ENCODE measurements around the gene PCSK1N. TPM values are rescaled to one million over a fixed set of nuclear protein-coding genes. Genes with fewer than 3 reads are reported as not detected.

Gene PCSK1N
- total and polyA plus RNA-seq, 9 of the 15 experiments (the other 6 are each of a cell fraction or from before 2014, with no cell fraction given) = 0.07 to 0.55 (median 0.54) TPM; not detected in 6

- no peak for TF ChIP-seq STAG1 (CRISPR knock-in tag; IDR thresholded peaks at IDR 0.05; ENCODE audit: borderline replicate concordance)
These were observed 20.1 kb downstream of the PCSK1N start (continued) for GRCh38 chrX:48815266-48815665.

- 96% methylated on average over 4 of the region's 8 CpGs for WGBS (ENCODE audit: insufficient coverage, low coverage, missing lambda C conversion rate)
- H3K4me3 ChIP-seq = no peak overlapping the region
- H3K9me1 ChIP-seq (ENCODE audit: control insufficient read depth, insufficient read depth, low read length) = no peaks in the 10 kb centered on the region
- no peak for FAIRE-seq
- no peaks in the 10 kb centered on the region for H3K9me3 ChIP-seq (replicated peaks; ENCODE audit: control insufficient read depth, insufficient read depth, low read depth, low read length)
- in situ Hi-C loops (cut with MboI) (no loop called here), intact Hi-C loops (cut with micrococcal nuclease) (no loop called here)
- no TSS peak for BruUV-seq (replicated peaks)
- ATAC-seq = no peak
- ChIA-PET CTCF (ENCODE audit: low intra/inter-chr PET ratio) (no interaction called here), POLR2A (interaction anchor here (0.6 kb wide), 1 partner anchor 1645 kb away, joined by 3 read pairs; no protein-coding TSS in a partner anchor)
- H3K79me2 ChIP-seq (ENCODE audit: control insufficient read depth, insufficient read depth, low read length) = no peaks in the 10 kb centered on the region
- no peak overlapping the region for H2AFZ ChIP-seq (ENCODE audit: low read depth, low read length)
- no peaks in the 10 kb centered on the region for H4K20me1 ChIP-seq (replicated peaks; ENCODE audit: control insufficient read depth, insufficient read depth, low read length)
- no peak overlapping the region for H3K27ac ChIP-seq (ENCODE audit: extremely low read depth, low read depth, low read length)
- peaks cover 5 to 12% of the 10 kb centered on the region in 2 experiments; a peak in 4 of 5 replicates for H3K4me1 ChIP-seq (replicated peaks in 1 of 2; ENCODE audit: control insufficient read depth in 2 of 2, insufficient read depth in 2 of 2, low read length in 2 of 2)
- H3K27me3 ChIP-seq (ENCODE audit: control insufficient read depth in 2 of 2, insufficient read depth in 2 of 2, low read length in 2 of 2) = no peaks in the 10 kb centered on the region
- DNase-seq (ENCODE audit: extremely low read depth in 1 of 4, low spot score in 3 of 4) = no peak
- H3K36me3 ChIP-seq (ENCODE audit: control insufficient read depth, insufficient read depth, low read length) = peaks cover 27% of the 10 kb centered on the region; the same call in 2 of the 3 replicates
- no peak overlapping the region for H3K9ac ChIP-seq (ENCODE audit: insufficient read depth in 1 of 2, low read depth in 2 of 2, low read length in 2 of 2)
- no peak overlapping the region for H3K4me2 ChIP-seq (ENCODE audit: insufficient read depth, low read length)
- TF ChIP-seq ZNF253 (CRISPR knock-in tag; conservative IDR thresholded peaks at IDR 0.05) = no peak
- TF ChIP-seq MXD1 (CRISPR knock-in tag; IDR thresholded peaks at IDR 0.05; ENCODE audit: borderline replicate concordance, poor library complexity, severe bottlenecking) = no peak
- no peak for TF ChIP-seq ZC3H11A (IDR thresholded peaks at IDR 0.05; ENCODE audit: low read depth, low read length)
- TF ChIP-seq MGA (IDR thresholded peaks at IDR 0.05) = no peak
- TF ChIP-seq ZNF589 (CRISPR knock-in tag; IDR thresholded peaks at IDR 0.05; ENCODE audit: low read depth) = no peak
- TF ChIP-seq EZH2 (IDR thresholded peaks at IDR 0.05; ENCODE audit: borderline replicate concordance, low read depth, low read length) = no peak
- no peak for TF ChIP-seq ZZZ3 (IDR thresholded peaks at IDR 0.05)
- TF ChIP-seq CHD1 (IDR thresholded peaks at IDR 0.05; ENCODE audit: low read length) = no peak
These were observed 20.7 kb downstream of the PCSK1N start for GRCh38 chrX:48814722-48815121.

All from K562 (cell line).